ENCODE data around the gene GSG1L.
"Not testable (repeated sequence)": the region's sequence is repeated elsewhere in the genome, so short reads cannot be mapped to it uniquely, and the experiment has no call there.

GSG1L gene

DNA sequence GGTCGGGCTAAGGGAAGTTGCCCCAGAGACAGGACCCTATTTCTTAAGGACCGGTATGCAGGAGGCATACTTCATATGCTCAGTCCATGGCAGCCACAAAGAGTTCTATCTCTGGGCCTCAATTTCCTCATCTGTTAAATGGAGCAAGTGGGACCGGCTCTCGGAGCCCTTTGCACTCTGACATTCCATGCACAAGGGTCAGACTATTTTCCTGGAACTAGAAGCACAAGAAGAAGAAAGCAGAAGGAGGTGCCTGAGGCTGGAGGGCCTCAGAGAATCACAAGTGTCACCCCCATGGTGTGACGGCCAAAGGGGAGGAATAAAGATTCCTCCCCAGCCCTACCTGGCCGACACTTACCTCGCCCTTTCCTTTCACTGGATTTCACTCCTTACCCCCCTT is 115.8 kb downstream of the GSG1L start:
- Histone ChIP-seq H3K4me3 (ENCODE audit: low read length in 2 of 2) (no peak overlapping the region), H3K27me3 (ENCODE audit: control insufficient read depth in 3 of 3, insufficient read depth in 3 of 3, low read depth in 1 of 3, low read length in 3 of 3) (no peaks in the 10 kb centered on the region), H3K4ac (ENCODE audit: low read length) (no peak overlapping the region), H3K27ac (replicated peaks; ENCODE audit: low read length) (no peak overlapping the region), H3K4me1 (ENCODE audit: control insufficient read depth in 2 of 2, insufficient read depth in 1 of 2, low read depth in 1 of 2, low read length in 2 of 2) (peaks cover 3 to 4% of the 10 kb centered on the region in 2 donors), H4K91ac (ENCODE audit: low read depth, low read length, poor library complexity) (no peak overlapping the region), H3K9me3 (replicated peaks in 1 of 2; ENCODE audit: control insufficient read depth in 2 of 2, insufficient read depth in 1 of 2, low read depth in 1 of 2, low read length in 2 of 2) (no peaks in the 10 kb centered on the region), H2BK15ac (ENCODE audit: low read length) (no peak overlapping the region), H3K14ac (ENCODE audit: low read length) (no peak overlapping the region), H4K8ac (ENCODE audit: low read depth, low read length) (no peak overlapping the region), H3K9ac (ENCODE audit: low read depth, low read length, poor library complexity) (no peak overlapping the region), H3K23ac (ENCODE audit: low read depth, low read length, poor library complexity) (no peak overlapping the region), H2BK12ac (ENCODE audit: low read length) (no peak overlapping the region), H3K36me3 (replicated peaks in 1 of 2; ENCODE audit: control insufficient read depth in 2 of 2, insufficient read depth in 2 of 2, low read length in 2 of 2) (no peaks in the 10 kb centered on the region), H2BK5ac (ENCODE audit: low read length) (no peak overlapping the region), H2BK120ac (ENCODE audit: low read depth, low read length) (no peak overlapping the region), H2AK5ac (ENCODE audit: low read depth, low read length) (no peak overlapping the region), H3K18ac (ENCODE audit: low read length) (no peak overlapping the region), H3K79me1 (ENCODE audit: low read depth, low read length) (no peaks in the 10 kb centered on the region), H3K4me2 (ENCODE audit: insufficient read depth, low read length, poor library complexity, severe bottlenecking) (no peak overlapping the region), H2AFZ (ENCODE audit: low read length) (no peak overlapping the region)
- DNase-seq (ENCODE audit: low spot score) = no peak
- no CpG with 5 or more reads among the region's 7 CpGs for WGBS, 2 donors (ENCODE audit: extremely low coverage in 2 of 2, insufficient read length in 2 of 2, insufficient replicate concordance in 1 of 2)

- no peaks in the 10 kb centered on the region for H3K36me3 ChIP-seq (replicated peaks in 1 of 2; ENCODE audit: control insufficient read depth in 2 of 2, insufficient read depth in 2 of 2, low read length in 2 of 2)
- no peaks in the 10 kb centered on the region for H3K27me3 ChIP-seq (ENCODE audit: control insufficient read depth in 3 of 3, insufficient read depth in 3 of 3, low read depth in 1 of 3, low read length in 3 of 3)
- H3K79me1 ChIP-seq (ENCODE audit: low read depth, low read length) = no peaks in the 10 kb centered on the region
- no peak overlapping the region for H3K23ac ChIP-seq (ENCODE audit: low read depth, low read length, poor library complexity)
- peak overlapping the region; percentile 35 for H3K18ac ChIP-seq (ENCODE audit: low read length)
- no peak overlapping the region for H3K4me2 ChIP-seq (ENCODE audit: insufficient read depth, low read length, poor library complexity, severe bottlenecking)
- H2AFZ ChIP-seq (ENCODE audit: low read length) = peak overlapping the region; percentile 80
- H4K91ac ChIP-seq (ENCODE audit: low read depth, low read length, poor library complexity) = no peak overlapping the region
- H2BK5ac ChIP-seq (ENCODE audit: low read length) = no peak overlapping the region
- H3K4me3 ChIP-seq (ENCODE audit: low read length in 2 of 2) = no peak overlapping the region
- no peak overlapping the region for H3K4ac ChIP-seq (ENCODE audit: low read length)
- no peak overlapping the region for H2BK15ac ChIP-seq (ENCODE audit: low read length)
- H2BK120ac ChIP-seq (ENCODE audit: low read depth, low read length) = no peak overlapping the region
- WGBS, 2 donors (ENCODE audit: extremely low coverage in 2 of 2, insufficient read length in 2 of 2, insufficient replicate concordance in 1 of 2) = no CpG with 5 or more reads among the region's 15 CpGs
- no peak overlapping the region for H2BK12ac ChIP-seq (ENCODE audit: low read length)
- no peak overlapping the region for H4K8ac ChIP-seq (ENCODE audit: low read depth, low read length)
- peaks cover 3 to 4% of the 10 kb centered on the region in 2 donors for H3K4me1 ChIP-seq (ENCODE audit: control insufficient read depth in 2 of 2, insufficient read depth in 1 of 2, low read depth in 1 of 2, low read length in 2 of 2)
- no peak for DNase-seq (ENCODE audit: low spot score)
- no peak overlapping the region for H3K14ac ChIP-seq (ENCODE audit: low read length)
- H3K9ac ChIP-seq (ENCODE audit: low read depth, low read length, poor library complexity) = no peak overlapping the region
- no peak overlapping the region for H2AK5ac ChIP-seq (ENCODE audit: low read depth, low read length)
- no peak overlapping the region for H3K27ac ChIP-seq (replicated peaks; ENCODE audit: low read length)
- no peaks in the 10 kb centered on the region for H3K9me3 ChIP-seq (replicated peaks in 1 of 2; ENCODE audit: control insufficient read depth in 2 of 2, insufficient read depth in 1 of 2, low read depth in 1 of 2, low read length in 2 of 2)
Measured at GRCh38 chr16:27945233-27945973, 118.1 kb downstream of the GSG1L start.

DNA sequence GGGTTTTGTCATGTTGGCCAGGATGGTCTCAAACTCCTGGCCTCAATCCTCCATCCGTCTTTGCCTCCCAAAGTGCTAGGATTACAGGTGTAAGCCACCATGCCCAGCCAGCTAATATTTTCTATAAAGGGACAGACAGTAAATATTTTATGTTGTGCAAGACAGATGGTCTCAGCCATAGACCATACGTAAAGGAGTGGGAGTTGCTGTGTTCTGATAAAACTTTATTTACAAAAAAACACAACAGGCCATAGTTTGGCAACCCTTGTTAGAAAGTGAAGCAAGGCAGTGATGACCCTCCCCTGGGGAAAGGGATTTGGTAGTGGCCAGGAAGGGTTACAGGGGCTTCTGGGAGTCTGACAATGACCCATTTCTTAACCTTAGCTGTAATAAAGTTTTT is 119.7 kb downstream of the GSG1L start:
- Histone ChIP-seq H2BK15ac (ENCODE audit: low read length) (no peak overlapping the region), H3K18ac (ENCODE audit: low read length) (no peak overlapping the region), H3K4me2 (ENCODE audit: insufficient read depth, low read length, poor library complexity, severe bottlenecking) (no peak overlapping the region), H3K23ac (ENCODE audit: low read depth, low read length, poor library complexity) (no peak overlapping the region), H3K27ac (replicated peaks; ENCODE audit: low read length) (no peak overlapping the region), H3K27me3 (ENCODE audit: control insufficient read depth in 3 of 3, insufficient read depth in 3 of 3, low read depth in 1 of 3, low read length in 3 of 3) (no peaks in the 10 kb centered on the region), H3K14ac (ENCODE audit: low read length) (no peak overlapping the region), H3K9me3 (replicated peaks in 1 of 2; ENCODE audit: control insufficient read depth in 2 of 2, insufficient read depth in 1 of 2, low read depth in 1 of 2, low read length in 2 of 2) (no peaks in the 10 kb centered on the region), H3K4me1 (ENCODE audit: control insufficient read depth in 2 of 2, insufficient read depth in 1 of 2, low read depth in 1 of 2, low read length in 2 of 2) (peaks cover 3 to 4% of the 10 kb centered on the region in 2 donors), H2AFZ (ENCODE audit: low read length) (no peak overlapping the region), H2BK120ac (ENCODE audit: low read depth, low read length) (no peak overlapping the region), H2AK5ac (ENCODE audit: low read depth, low read length) (no peak overlapping the region), H3K79me1 (ENCODE audit: low read depth, low read length) (no peaks in the 10 kb centered on the region), H4K91ac (ENCODE audit: low read depth, low read length, poor library complexity) (no peak overlapping the region), H3K36me3 (replicated peaks in 1 of 2; ENCODE audit: control insufficient read depth in 2 of 2, insufficient read depth in 2 of 2, low read length in 2 of 2) (no peaks in the 10 kb centered on the region), H2BK12ac (ENCODE audit: low read length) (no peak overlapping the region), H2BK5ac (ENCODE audit: low read length) (no peak overlapping the region), H3K4me3 (ENCODE audit: low read length in 2 of 2) (no peak overlapping the region), H3K9ac (ENCODE audit: low read depth, low read length, poor library complexity) (no peak overlapping the region), H3K4ac (ENCODE audit: low read length) (no peak overlapping the region), H4K8ac (ENCODE audit: low read depth, low read length) (no peak overlapping the region)
- no CpG with 5 or more reads among the region's 2 CpGs for WGBS, 2 donors (ENCODE audit: extremely low coverage in 2 of 2, insufficient read length in 2 of 2, insufficient replicate concordance in 1 of 2)
- no peak for DNase-seq (ENCODE audit: low spot score)

- not testable (repeated sequence) for H3K9ac ChIP-seq (ENCODE audit: low read depth, low read length, poor library complexity); DNase-seq (ENCODE audit: low spot score); H3K23ac ChIP-seq (ENCODE audit: low read depth, low read length, poor library complexity); H3K79me1 ChIP-seq (ENCODE audit: low read depth, low read length); H2BK12ac ChIP-seq (ENCODE audit: low read length); H3K4me1 ChIP-seq (ENCODE audit: control insufficient read depth in 2 of 2, insufficient read depth in 1 of 2, low read depth in 1 of 2, low read length in 2 of 2); H2BK5ac ChIP-seq (ENCODE audit: low read length); H3K4me3 ChIP-seq (ENCODE audit: low read length in 2 of 2); H2AFZ ChIP-seq (ENCODE audit: low read length); H2BK15ac ChIP-seq (ENCODE audit: low read length); H3K4ac ChIP-seq (ENCODE audit: low read length); H3K27me3 ChIP-seq (ENCODE audit: control insufficient read depth in 3 of 3, insufficient read depth in 3 of 3, low read depth in 1 of 3, low read length in 3 of 3); H3K9me3 ChIP-seq (replicated peaks in 1 of 2; ENCODE audit: control insufficient read depth in 2 of 2, insufficient read depth in 1 of 2, low read depth in 1 of 2, low read length in 2 of 2); H2AK5ac ChIP-seq (ENCODE audit: low read depth, low read length); H3K36me3 ChIP-seq (replicated peaks in 1 of 2; ENCODE audit: control insufficient read depth in 2 of 2, insufficient read depth in 2 of 2, low read length in 2 of 2); H3K18ac ChIP-seq (ENCODE audit: low read length); H3K14ac ChIP-seq (ENCODE audit: low read length); H4K8ac ChIP-seq (ENCODE audit: low read depth, low read length); H3K27ac ChIP-seq (replicated peaks; ENCODE audit: low read length); H4K91ac ChIP-seq (ENCODE audit: low read depth, low read length, poor library complexity); H2BK120ac ChIP-seq (ENCODE audit: low read depth, low read length); H3K4me2 ChIP-seq (ENCODE audit: insufficient read depth, low read length, poor library complexity, severe bottlenecking)
- WGBS, 2 donors (ENCODE audit: extremely low coverage in 2 of 2, insufficient read length in 2 of 2, insufficient replicate concordance in 1 of 2) = no CpG with 5 or more reads among the region's 5 CpGs
Measured at GRCh38 chr16:27942071-27942470, 121.4 kb downstream of the GSG1L start.
